Mucosa of stomach (tissue), 1 donor: Measurements from ENCODE around the gene RIMKLA.

Experiments
- H3K27me3 ChIP-seq: one replicate; pipeline ENCODE4 v1.7.0; 2013; ENCODE audit warnings: mild to moderate bottlenecking, low read length; ENCODE audit not compliant: control insufficient read depth, insufficient read depth
- H3K36me3 ChIP-seq: one replicate; pipeline ENCODE4 v1.7.0; 2013; ENCODE audit warnings: low read length; ENCODE audit not compliant: control insufficient read depth, insufficient read depth
- H3K4me1 ChIP-seq: one replicate; pipeline ENCODE4 v1.7.0; 2013; ENCODE audit warnings: mild to moderate bottlenecking, low read length; ENCODE audit not compliant: control insufficient read depth, insufficient read depth
- H3K4me3 ChIP-seq: one replicate; pipeline ENCODE4 v1.7.0; 2013; ENCODE audit warnings: low read length
- H3K9ac ChIP-seq: one replicate; pipeline ENCODE4 v1.7.0; 2013; ENCODE audit warnings: mild to moderate bottlenecking, low read length, moderate library complexity
- H3K9me3 ChIP-seq: one replicate; pipeline ENCODE4 v1.7.0; 2013; ENCODE audit warnings: mild to moderate bottlenecking, low read length, moderate library complexity; ENCODE audit not compliant: control insufficient read depth
- donor health status: Pancreatic carcinoma.

Gene RIMKLA, protein sequence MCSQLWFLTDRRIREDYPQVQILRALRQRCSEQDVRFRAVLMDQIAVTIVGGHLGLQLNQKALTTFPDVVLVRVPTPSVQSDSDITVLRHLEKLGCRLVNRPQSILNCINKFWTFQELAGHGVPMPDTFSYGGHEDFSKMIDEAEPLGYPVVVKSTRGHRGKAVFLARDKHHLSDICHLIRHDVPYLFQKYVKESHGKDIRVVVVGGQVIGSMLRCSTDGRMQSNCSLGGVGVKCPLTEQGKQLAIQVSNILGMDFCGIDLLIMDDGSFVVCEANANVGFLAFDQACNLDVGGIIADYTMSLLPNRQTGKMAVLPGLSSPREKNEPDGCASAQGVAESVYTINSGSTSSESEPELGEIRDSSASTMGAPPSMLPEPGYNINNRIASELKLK

DNA sequence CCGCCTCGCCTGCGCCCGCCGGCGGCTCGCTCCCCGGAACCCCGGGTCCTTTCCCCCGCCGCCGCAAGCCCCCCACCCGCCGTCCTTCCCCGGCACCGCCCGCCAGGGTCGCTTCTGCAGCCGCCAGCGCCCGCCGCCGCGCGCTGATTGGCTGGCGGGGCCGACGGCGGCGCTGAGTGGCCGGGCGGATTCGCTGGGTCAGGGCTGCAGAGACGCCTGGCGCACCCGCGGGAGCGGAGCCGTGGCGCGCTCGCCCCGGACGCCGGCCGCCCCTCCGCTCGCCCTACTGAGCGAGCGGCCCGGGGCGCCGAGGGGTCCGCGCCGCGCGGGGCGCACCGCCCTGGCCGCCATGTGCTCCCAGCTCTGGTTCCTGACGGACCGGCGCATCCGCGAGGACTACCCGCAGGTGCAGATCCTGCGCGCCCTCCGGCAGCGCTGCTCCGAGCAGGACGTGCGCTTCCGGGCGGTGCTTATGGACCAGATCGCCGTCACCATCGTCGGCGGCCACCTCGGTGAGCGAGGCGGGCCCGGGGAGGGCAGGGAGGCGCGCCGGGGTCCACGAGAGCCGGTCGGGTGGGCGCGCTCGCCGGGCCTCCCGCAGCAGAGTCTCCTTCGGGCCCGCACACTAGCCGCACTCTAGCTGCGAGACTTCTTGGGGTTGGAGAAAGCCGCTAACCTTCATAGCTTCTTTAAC is at the start of gene RIMKLA:
Gene RIMKLA, plus strand, starts transcription at position 207 of the 694 bp plus-strand sequence. Its CDS starts 143 bp downstream, at position 350.
- Histone ChIP-seq H3K9ac (peak within 1 kb of the TSS; percentile 59), H3K36me3 (no peaks in the 10 kb centered on the region), H3K9me3 (no peaks in the 10 kb centered on the region), H3K4me3 (peak within 1 kb of the TSS; percentile 46), H3K27me3 (peaks cover 20% of the 10 kb centered on the region), H3K4me1 (peaks cover 4% of the 10 kb centered on the region)

DNA sequence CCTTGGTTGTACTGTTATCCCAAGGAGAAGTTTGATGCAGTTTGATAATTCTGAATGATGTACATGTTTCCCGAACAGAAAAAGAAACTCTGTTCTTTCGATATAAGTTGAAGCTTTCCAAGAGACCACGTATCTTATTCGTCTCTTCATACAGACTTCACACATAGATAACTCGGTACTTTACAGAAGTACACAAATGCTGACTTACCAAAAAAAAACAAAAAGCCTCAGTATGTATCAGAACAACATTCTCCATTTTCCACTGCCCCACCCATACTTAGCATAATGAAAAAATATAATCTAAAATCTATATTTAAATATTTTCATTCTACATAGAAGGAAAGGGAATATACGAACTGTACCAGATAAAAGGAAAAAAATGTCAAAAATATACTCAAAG is 47.7 kb upstream of the RIMKLA start:
- Histone ChIP-seq H3K36me3 (no peaks in the 10 kb centered on the region), H3K27me3 (no peaks in the 10 kb centered on the region), H3K4me1 (peaks cover 21% of the 10 kb centered on the region), H3K9me3 (no peaks in the 10 kb centered on the region), H3K9ac (no peak overlapping the region), H3K4me3 (no peak overlapping the region)

DNA sequence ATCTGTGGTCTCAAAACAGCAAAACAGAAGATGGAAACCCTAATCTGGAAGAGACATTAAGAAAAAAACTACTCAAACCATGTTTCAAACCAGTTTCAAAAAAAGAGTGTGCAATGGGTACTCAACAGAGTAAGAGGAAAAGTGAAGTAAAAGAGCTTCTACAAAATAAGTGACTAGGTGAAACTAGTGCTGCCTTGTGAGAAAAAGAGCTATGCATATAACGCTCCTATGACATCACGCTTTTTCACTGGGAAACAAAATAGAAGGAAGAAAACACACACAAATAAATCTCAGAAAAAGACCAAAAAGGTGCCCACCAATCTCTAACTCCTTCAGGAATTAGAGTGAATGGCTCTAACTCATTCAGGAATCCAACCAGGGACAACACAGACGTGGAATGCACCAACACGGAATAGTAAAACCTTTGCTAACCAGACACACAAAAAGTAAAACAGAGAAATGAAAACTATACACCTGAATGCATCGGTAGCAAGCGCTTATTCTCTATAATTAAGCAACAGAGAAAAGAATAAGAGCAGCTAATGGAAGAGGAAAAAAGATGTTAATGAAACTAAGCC is 46.8 kb upstream of the RIMKLA start:
- Histone ChIP-seq H3K9ac (peak overlapping the region; percentile 97), H3K27me3 (no peaks in the 10 kb centered on the region), H3K36me3 (no peaks in the 10 kb centered on the region), H3K4me1 (peaks cover 22% of the 10 kb centered on the region), H3K4me3 (peak overlapping the region; percentile 85), H3K9me3 (no peaks in the 10 kb centered on the region)

DNA sequence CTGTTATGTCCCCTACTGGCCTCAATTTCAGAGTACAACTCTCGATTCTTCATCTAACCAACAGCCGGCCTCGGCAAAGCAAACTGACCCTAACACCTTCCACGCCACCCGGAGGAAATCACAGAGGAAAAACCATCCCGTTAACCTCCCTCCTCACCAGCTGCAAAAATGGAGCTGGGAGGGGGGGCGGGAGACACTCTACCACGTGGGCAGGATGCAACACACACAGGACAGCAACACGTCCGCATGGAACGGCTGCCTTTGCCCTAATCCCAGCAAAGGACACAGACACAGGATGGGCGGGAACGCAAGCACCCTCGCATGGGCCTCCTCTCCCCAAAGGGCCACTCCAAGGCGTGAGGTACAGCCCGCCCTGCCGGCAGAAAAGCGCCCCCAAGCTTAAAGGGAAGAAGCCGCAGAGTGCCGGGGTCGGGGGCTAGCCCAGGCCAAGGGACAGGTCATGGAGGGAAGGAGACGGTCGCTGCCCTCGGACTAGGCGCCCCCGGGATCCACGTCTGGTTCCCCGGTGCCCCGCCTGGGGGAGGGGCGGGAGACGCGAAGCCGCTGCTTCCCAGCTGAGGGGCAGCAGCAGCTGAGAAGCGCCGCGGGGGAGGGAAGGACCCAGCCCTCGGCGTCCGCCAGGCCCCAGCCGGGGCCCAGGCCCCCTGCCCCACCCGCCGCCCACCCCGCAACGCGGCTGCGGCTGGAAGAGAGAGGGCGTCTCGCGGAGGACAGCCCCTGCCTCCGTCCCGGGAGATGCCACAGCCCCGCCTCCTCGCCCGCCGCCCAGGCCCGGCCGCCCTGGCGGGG is 46.1 kb upstream of the RIMKLA start:
- no peaks in the 10 kb centered on the region for H3K27me3 ChIP-seq
- H3K9me3 ChIP-seq: no peaks in the 10 kb centered on the region
- H3K4me3 ChIP-seq: peak overlapping the region; percentile 85
- H3K4me1 ChIP-seq: peaks cover 24% of the 10 kb centered on the region
- peak overlapping the region; percentile 97 for H3K9ac ChIP-seq
- H3K36me3 ChIP-seq: no peaks in the 10 kb centered on the region

DNA sequence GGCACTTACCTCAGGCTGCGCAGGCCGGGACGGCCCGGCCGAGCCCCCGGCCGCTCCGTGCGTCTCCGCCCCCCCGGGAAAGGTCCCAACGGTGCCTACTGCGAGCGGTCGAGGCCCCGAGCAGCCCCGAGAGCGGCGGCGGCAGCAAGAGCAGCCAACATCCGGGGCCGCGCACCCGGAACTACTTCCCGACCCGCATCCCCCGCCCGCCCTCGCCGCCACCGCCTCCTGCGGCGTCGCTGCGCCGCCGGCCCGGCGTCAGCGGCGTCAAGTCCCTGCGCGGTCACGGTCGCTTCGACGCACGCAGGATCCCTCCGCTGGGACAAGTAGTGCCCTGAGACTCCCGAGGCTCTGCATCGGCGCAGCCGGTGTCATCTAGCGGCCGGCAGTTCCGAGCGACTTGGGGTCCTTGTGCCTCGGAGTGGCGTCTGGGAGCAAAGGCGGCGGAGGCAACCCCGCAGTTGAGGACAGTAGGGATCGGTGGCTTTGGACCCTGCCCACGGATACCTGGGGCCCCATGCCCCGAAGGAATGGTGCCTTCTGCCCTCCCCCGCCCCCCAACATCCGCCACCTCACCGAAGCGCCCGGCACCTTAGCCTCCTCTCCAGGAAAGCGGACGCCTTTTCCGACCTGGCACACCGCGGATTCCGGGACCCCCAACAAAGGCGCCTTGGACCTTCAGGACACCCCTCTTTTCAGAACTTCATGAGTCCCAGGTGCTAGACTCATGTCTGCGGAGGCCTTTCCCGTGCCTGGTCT is 45.4 kb upstream of the RIMKLA start, which contains the start of gene FOXJ3:
Gene FOXJ3, minus strand, starts transcription at position 186 of the 759 bp plus-strand sequence. CDS start 24,142 bp downstream, outside the sequence.
- H3K4me1 ChIP-seq: peaks cover 32% of the 10 kb centered on the region
- no peaks in the 10 kb centered on the region for H3K27me3 ChIP-seq
- H3K9ac ChIP-seq: peak within 1 kb of the TSS; percentile 97
- H3K4me3 ChIP-seq: peak within 1 kb of the TSS; percentile 85
- H3K9me3 ChIP-seq: no peaks in the 10 kb centered on the region
- no peaks in the 10 kb centered on the region for H3K36me3 ChIP-seq

DNA sequence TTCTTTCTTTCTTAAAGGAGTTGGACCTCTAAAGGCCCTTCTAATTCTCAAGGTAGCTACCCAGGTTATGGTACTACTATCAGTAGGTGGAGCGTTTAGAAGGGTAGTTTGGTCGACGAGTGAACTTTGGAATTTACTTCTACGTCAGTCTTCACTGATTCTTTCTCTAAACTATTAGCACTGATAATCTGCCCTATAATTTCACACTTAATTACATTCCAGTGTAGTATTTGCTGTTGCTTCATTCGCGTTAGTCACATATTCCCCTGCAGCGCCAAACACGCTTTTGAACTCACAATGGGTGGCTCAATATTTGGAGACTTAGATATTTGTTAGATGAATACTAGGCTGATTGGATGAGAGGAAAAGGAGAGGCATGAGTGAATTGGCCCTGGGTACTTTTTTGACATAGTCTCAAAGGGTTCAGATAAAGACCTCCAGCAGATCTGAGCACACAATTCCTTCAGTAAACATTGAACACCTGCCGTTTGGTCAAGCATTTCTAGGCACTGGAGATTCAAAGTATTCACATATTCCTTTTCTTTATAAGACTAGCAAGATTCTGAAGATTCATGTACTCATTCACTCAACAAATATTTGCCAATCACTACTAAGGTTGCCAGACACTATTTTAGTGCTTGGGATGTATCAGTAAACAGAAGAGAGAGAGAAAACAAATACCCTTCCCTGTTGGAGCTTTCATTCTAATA is 44.6 kb upstream of the RIMKLA start:
- Histone ChIP-seq H3K27me3 (no peaks in the 10 kb centered on the region), H3K9me3 (no peaks in the 10 kb centered on the region), H3K36me3 (no peaks in the 10 kb centered on the region), H3K4me3 (peak overlapping the region; percentile 85), H3K4me1 (peaks cover 39% of the 10 kb centered on the region), H3K9ac (peak overlapping the region; percentile 97)

DNA sequence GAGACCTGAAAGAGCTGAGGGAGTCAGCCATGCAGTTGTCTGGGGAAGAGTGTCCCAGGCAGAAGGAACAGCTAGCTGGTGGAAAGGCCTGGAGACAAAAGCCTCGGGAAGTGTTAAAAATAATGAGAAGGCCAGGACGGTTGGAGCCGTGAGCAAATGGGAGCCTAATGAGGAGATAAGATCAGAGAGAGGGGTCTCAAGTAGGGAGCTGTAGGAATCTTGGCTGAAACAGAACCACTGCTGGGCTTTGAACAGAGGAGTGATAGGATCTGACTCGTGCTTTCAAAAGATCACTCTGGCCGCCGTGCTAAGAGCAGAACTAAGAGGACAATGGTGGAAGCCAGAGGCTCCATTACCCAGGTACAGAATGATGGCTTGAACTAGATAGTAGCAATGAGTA is 43.6 kb upstream of the RIMKLA start:
- no peak overlapping the region for H3K4me3 ChIP-seq
- H3K9ac ChIP-seq: no peak overlapping the region
- H3K27me3 ChIP-seq: no peaks in the 10 kb centered on the region
- peaks cover 42% of the 10 kb centered on the region for H3K4me1 ChIP-seq
- no peaks in the 10 kb centered on the region for H3K36me3 ChIP-seq
- H3K9me3 ChIP-seq: no peaks in the 10 kb centered on the region

DNA sequence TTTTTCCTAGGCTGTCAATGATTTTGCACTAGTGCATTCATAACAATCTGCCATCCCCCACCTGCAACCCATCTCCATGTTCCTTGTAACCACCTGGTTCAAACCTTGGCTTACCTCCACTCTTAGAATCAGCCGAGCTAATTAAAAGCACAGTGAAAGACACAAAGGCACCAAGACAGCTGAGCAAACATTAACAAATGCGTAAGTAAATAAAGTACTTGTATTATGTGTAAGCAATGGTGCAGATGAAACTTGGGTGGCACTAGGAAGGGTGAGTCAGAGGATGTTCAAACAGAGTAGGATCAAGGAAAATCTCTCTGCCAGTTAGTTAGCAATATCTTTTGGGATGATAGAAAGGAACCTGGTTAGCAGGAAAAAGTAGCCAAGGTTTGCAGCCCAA is 40.5 kb upstream of the RIMKLA start:
- H3K36me3 ChIP-seq: no peaks in the 10 kb centered on the region
- H3K27me3 ChIP-seq: no peaks in the 10 kb centered on the region
- no peaks in the 10 kb centered on the region for H3K9me3 ChIP-seq
- H3K4me3 ChIP-seq: no peak overlapping the region
- H3K9ac ChIP-seq: no peak overlapping the region
- peaks cover 42% of the 10 kb centered on the region for H3K4me1 ChIP-seq

DNA sequence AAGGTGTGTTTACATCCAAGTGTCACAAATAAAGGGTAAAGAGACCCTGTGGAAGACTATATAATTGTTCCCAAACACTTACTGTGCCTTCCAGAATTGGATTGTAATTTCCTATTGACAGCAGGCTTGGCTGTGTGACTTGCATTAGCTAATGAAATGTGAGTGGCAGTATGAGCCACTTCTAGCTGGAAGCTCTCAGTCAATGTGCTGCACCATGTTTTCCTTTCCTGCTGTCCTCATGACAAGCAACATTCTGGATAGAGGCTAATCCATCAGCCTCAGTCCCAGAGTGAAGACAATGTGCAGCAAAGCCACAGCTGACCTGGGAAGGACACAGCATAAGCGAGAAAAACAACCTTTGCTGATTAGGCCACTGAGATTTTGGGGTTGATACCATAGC is 39.7 kb upstream of the RIMKLA start:
- H3K9ac ChIP-seq: no peak overlapping the region
- no peaks in the 10 kb centered on the region for H3K36me3 ChIP-seq
- H3K4me3 ChIP-seq: no peak overlapping the region
- H3K27me3 ChIP-seq: no peaks in the 10 kb centered on the region
- peaks cover 42% of the 10 kb centered on the region for H3K4me1 ChIP-seq
- no peaks in the 10 kb centered on the region for H3K9me3 ChIP-seq

DNA sequence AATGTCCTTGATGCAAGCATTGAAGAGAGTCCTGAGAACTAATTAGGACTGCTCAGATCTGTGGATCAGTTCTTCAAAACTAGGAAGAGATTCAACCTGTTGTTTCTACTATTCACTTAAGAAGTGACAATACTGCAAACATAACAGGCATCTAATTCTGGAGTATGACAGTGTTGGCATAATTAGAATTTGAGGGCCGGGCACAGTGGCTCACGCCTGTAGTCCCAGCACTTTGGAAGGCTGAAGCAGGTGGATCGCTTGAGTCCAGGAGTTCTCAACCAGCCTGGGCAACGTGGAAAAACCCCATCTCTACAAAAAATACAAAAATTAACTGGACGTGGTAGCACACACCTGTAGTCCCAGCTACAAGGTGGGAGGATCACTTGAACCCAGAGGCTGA is 37.5 kb upstream of the RIMKLA start:
- no peaks in the 10 kb centered on the region for H3K36me3 ChIP-seq
- H3K27me3 ChIP-seq: no peaks in the 10 kb centered on the region
- peaks cover 27% of the 10 kb centered on the region for H3K4me1 ChIP-seq
- no peak overlapping the region for H3K4me3 ChIP-seq
- H3K9me3 ChIP-seq: no peaks in the 10 kb centered on the region
- no peak overlapping the region for H3K9ac ChIP-seq

DNA sequence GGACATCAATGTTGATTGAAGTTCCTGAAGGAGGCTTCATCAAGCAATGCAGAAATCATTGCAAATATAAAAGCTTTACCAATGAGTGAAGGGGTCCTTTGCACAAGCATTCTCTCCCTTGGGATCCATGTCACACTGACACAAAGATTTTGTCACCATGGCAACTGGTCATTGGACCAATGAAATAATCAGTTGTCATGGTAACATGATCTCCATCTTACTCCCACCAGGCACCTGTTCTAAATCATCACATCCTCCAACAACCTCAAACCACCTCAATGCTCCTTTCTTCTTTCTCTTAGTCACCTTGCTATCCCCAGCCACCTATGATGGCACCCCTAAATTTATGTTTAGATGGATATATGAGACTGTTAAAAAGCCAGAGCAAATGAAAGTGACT is 32.1 kb upstream of the RIMKLA start:
- no peaks in the 10 kb centered on the region for H3K27me3 ChIP-seq
- H3K9me3 ChIP-seq: no peaks in the 10 kb centered on the region
- H3K4me3 ChIP-seq: no peak overlapping the region
- no peaks in the 10 kb centered on the region for H3K4me1 ChIP-seq
- H3K36me3 ChIP-seq: no peaks in the 10 kb centered on the region
- no peak overlapping the region for H3K9ac ChIP-seq
